ENCODE results near the gene EOGT. TPM values are rescaled to one million over a fixed set of nuclear protein-coding genes. Genes with fewer than 3 reads are reported as not detected.

The EOGT gene
- total and polyA plus RNA-seq, 10 of the 15 experiments (the other 5 are each of a cell fraction or from before 2014, with no cell fraction given), result 3.5 to 16.5 (median 8.3) TPM

GRCh38 chr3:69004138-69004537 is 9.3 kb downstream of the EOGT start (continued):
- TF ChIP-seq PBX3 (IDR thresholded peaks at IDR 0.05; ENCODE audit: insufficient replicate concordance, low read depth, low read length) (no peak), MYB (IDR thresholded peaks at IDR 0.05; ENCODE audit: borderline replicate concordance, low read depth, low read length) (no peak), NR2C2 (IDR thresholded peaks at IDR 0.05; ENCODE audit: borderline replicate concordance, control insufficient read depth, insufficient read length, low read depth) (no peak), ELK1 (IDR thresholded peaks at IDR 0.05; ENCODE audit: low read depth, low read length) (no peak), ATF2 (IDR thresholded peaks at IDR 0.05; ENCODE audit: low read length) (no peak), CREM (IDR thresholded peaks at IDR 0.05; ENCODE audit: low read depth) (no peak), ZNF622 (IDR thresholded peaks at IDR 0.05) (no peak), BRCA1 (IDR thresholded peaks at IDR 0.05; ENCODE audit: low read depth, low read length) (no peak)

GRCh38 chr3:68999605-69000004 is 13.9 kb downstream of the EOGT start:
- in situ Hi-C loops (cut with MboI), result no loop called here
- FAIRE-seq (no peak), ATAC-seq (no peak), DNase-seq (ENCODE audit: low read depth, low spot score) (no peak)
- no TSS peak for BruUV-seq (replicated peaks)
- H3K9me3 ChIP-seq (replicated peaks; ENCODE audit: control insufficient read depth, insufficient read depth, low read length), result no peaks in the 10 kb centered on the region
- peaks cover 0 to 4% of the 10 kb centered on the region in 2 experiments; a peak in 2 of 4 replicates for H3K36me3 ChIP-seq (ENCODE audit: control insufficient read depth in 2 of 2, insufficient read depth in 2 of 2, low read length in 1 of 2)
- no peak overlapping the region for H3K9ac ChIP-seq (ENCODE audit: control insufficient read depth, insufficient read depth, low read length)
- no peaks in the 10 kb centered on the region for H3K4me1 ChIP-seq (ENCODE audit: control insufficient read depth, insufficient read depth, low read length)
- H4K20me1 ChIP-seq (ENCODE audit: control insufficient read depth, insufficient read depth), result no peaks in the 10 kb centered on the region
- WGBS (ENCODE audit: insufficient coverage, insufficient replicate concordance, low lambda C conversion rate, missing lambda C conversion rate), result 100% methylated on average over 1 of the region's 1 CpG
- intact Hi-C loops (cut with micrococcal nuclease; ENCODE audit: unreplicated experiment), result no loop called here
- ChIA-PET CTCF (interaction anchor here (1.3 to 2.3 kb wide), 2 partner anchors 9 to 33 kb away, joined by 3 to 8 read pairs; no protein-coding TSS in a partner anchor), POLR2A (interaction anchor here (1.1 kb wide), 1 partner anchor 9 kb away, joined by 3 read pairs; no protein-coding TSS in a partner anchor), RAD21 (ENCODE audit: unreplicated experiment) (interaction anchor here (1.1 kb wide), 1 partner anchor 28 kb away, joined by 3 read pairs; no protein-coding TSS in a partner anchor), SMC1A (ENCODE audit: uncharacterized antibody, unreplicated experiment) (interaction anchor here (0.5 to 2.5 kb wide), 6 partner anchors 8 to 524 kb away, joined by 3 to 9 read pairs (median 4); no protein-coding TSS in a partner anchor)
- no peak overlapping the region for H2AFZ ChIP-seq (ENCODE audit: control insufficient read depth, low read depth, low read length)
- no peaks in the 10 kb centered on the region for H3K79me2 ChIP-seq (ENCODE audit: control insufficient read depth, insufficient read depth, low read length)
- no peaks in the 10 kb centered on the region for H3K27me3 ChIP-seq (replicated peaks in 1 of 2; ENCODE audit: control insufficient read depth in 2 of 2, insufficient read depth in 2 of 2, low read length in 1 of 2)
- H3K4me2 ChIP-seq (ENCODE audit: control insufficient read depth, insufficient read depth), result no peak overlapping the region
- no peak overlapping the region for H3K27ac ChIP-seq (ENCODE audit: control insufficient read depth, insufficient read depth)
- no peak overlapping the region for H3K4me3 ChIP-seq
- TF ChIP-seq NR2C2 (IDR thresholded peaks at IDR 0.05; ENCODE audit: borderline replicate concordance, control insufficient read depth, insufficient read length, low read depth) (no peak), YY1 (IDR thresholded peaks at IDR 0.05; ENCODE audit: low read depth, low read length) (no peak), KDM1A (IDR thresholded peaks at IDR 0.05; ENCODE audit: borderline replicate concordance) (no peak), E2F8 (IDR thresholded peaks at IDR 0.05; ENCODE audit: low read depth, partially characterized antibody) (no peak), NKRF (conservative IDR thresholded peaks at IDR 0.05) (no peak), ZNF207 (IDR thresholded peaks at IDR 0.05; ENCODE audit: borderline replicate concordance) (no peak), WRNIP1 (IDR thresholded peaks at IDR 0.05; ENCODE audit: borderline replicate concordance, low read depth, low read length) (no peak)

Data from GM12878 (cell line).